ENCODE data around the gene RBBP5. TPM values are rescaled to one million over a fixed set of nuclear protein-coding genes. Genes with fewer than 3 reads are reported as not detected.

The RBBP5 gene
- polyA plus RNA-seq, 1 donor from 2014 or later: 24.2 TPM

- Histone ChIP-seq H3K9ac (ENCODE audit: low read length) (no peak overlapping the region), H3K9me3 (ENCODE audit: low read length) (no peaks in the 10 kb centered on the region), H3K27ac (ENCODE audit: low read length) (no peak overlapping the region)
Measured at GRCh38 chr1:205044741-205045140, 77.0 kb downstream of the RBBP5 start.

DNA sequence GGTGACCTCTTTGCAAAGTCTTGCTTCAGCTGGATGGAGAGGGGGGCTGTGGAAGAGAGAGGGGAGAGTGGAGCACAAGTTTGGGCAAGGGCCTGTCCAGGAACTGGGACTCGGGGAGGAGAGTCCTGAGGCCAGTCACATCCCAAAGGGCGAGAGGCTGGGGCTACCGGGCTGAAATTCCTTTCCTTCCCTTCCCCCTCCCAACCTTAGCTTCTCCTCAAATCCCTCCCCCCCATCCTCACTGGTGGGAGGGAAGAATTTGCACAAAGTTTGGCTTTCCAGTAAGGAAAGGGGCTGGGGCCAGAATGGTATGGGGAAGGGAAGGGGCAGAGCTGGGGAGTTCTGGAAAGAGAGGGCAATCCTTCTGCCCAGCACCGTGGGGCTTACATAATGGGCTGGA is 77.9 kb downstream of the RBBP5 start:
- Histone ChIP-seq H3K9ac (ENCODE audit: low read length) (peak overlapping the region; percentile 53), H3K9me3 (ENCODE audit: low read length) (no peaks in the 10 kb centered on the region), H2AFZ (ENCODE audit: low read depth, low read length) (no peak overlapping the region), H3K79me2 (replicated peaks; ENCODE audit: insufficient read depth, low read length) (no peaks in the 10 kb centered on the region), H4K20me1 (ENCODE audit: insufficient read depth) (no peaks in the 10 kb centered on the region), H3K27me3 (ENCODE audit: insufficient read depth, low read depth, low read length) (peaks cover 10% of the 10 kb centered on the region), H3K9me2 (ENCODE audit: insufficient read depth, low read length) (no peaks in the 10 kb centered on the region), H3K27ac (ENCODE audit: low read length) (no peak overlapping the region), H3F3A (ENCODE audit: insufficient read depth, low read length, poor library complexity, severe bottlenecking) (no peaks in the 10 kb centered on the region), H3K36me3 (ENCODE audit: insufficient read depth, low read length) (no peaks in the 10 kb centered on the region), H3K4me2 (ENCODE audit: low read length) (peak overlapping the region; percentile 19), H3K4me3 (ENCODE audit: low read length) (peak overlapping the region; percentile 61)
- TF ChIP-seq, protein P1, sequence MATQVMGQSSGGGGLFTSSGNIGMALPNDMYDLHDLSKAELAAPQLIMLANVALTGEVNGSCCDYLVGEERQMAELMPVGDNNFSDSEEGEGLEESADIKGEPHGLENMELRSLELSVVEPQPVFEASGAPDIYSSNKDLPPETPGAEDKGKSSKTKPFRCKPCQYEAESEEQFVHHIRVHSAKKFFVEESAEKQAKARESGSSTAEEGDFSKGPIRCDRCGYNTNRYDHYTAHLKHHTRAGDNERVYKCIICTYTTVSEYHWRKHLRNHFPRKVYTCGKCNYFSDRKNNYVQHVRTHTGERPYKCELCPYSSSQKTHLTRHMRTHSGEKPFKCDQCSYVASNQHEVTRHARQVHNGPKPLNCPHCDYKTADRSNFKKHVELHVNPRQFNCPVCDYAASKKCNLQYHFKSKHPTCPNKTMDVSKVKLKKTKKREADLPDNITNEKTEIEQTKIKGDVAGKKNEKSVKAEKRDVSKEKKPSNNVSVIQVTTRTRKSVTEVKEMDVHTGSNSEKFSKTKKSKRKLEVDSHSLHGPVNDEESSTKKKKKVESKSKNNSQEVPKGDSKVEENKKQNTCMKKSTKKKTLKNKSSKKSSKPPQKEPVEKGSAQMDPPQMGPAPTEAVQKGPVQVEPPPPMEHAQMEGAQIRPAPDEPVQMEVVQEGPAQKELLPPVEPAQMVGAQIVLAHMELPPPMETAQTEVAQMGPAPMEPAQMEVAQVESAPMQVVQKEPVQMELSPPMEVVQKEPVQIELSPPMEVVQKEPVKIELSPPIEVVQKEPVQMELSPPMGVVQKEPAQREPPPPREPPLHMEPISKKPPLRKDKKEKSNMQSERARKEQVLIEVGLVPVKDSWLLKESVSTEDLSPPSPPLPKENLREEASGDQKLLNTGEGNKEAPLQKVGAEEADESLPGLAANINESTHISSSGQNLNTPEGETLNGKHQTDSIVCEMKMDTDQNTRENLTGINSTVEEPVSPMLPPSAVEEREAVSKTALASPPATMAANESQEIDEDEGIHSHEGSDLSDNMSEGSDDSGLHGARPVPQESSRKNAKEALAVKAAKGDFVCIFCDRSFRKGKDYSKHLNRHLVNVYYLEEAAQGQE (IDR thresholded peaks at IDR 0.05; ENCODE audit: borderline replicate concordance): no peak
- TF ChIP-seq MXI1 (conservative IDR thresholded peaks at IDR 0.05; ENCODE audit: poor library complexity, severe bottlenecking) (no peak), TAF1 (IDR thresholded peaks at IDR 0.05; ENCODE audit: low read depth) (no peak), POLR2AphosphoS5 (IDR thresholded peaks at IDR 0.05) (no peak), SMC3 (conservative IDR thresholded peaks at IDR 0.05; ENCODE audit: poor library complexity) (no peak), RAD21 (conservative IDR thresholded peaks at IDR 0.05) (no peak), EP300 (conservative IDR thresholded peaks at IDR 0.05; ENCODE audit: poor library complexity, severe bottlenecking) (no peak), EZH2 (IDR thresholded peaks at IDR 0.05; ENCODE audit: borderline replicate concordance, insufficient read depth, low read length, poor library complexity, severe bottlenecking) (no peak)
- TF ChIP-seq, protein P2, sequence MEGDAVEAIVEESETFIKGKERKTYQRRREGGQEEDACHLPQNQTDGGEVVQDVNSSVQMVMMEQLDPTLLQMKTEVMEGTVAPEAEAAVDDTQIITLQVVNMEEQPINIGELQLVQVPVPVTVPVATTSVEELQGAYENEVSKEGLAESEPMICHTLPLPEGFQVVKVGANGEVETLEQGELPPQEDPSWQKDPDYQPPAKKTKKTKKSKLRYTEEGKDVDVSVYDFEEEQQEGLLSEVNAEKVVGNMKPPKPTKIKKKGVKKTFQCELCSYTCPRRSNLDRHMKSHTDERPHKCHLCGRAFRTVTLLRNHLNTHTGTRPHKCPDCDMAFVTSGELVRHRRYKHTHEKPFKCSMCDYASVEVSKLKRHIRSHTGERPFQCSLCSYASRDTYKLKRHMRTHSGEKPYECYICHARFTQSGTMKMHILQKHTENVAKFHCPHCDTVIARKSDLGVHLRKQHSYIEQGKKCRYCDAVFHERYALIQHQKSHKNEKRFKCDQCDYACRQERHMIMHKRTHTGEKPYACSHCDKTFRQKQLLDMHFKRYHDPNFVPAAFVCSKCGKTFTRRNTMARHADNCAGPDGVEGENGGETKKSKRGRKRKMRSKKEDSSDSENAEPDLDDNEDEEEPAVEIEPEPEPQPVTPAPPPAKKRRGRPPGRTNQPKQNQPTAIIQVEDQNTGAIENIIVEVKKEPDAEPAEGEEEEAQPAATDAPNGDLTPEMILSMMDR (IDR thresholded peaks at IDR 0.05; ENCODE audit: poor library complexity, severe bottlenecking): no peak

More at GRCh38 chr1:205044741-205045140, 77.0 kb downstream of the RBBP5 start:
- no peaks in the 10 kb centered on the region for H3K79me2 ChIP-seq (replicated peaks; ENCODE audit: insufficient read depth, low read length)
- no peaks in the 10 kb centered on the region for H3K36me3 ChIP-seq (ENCODE audit: insufficient read depth, low read length)
- peaks cover 10% of the 10 kb centered on the region for H3K27me3 ChIP-seq (ENCODE audit: insufficient read depth, low read depth, low read length)
- TF ChIP-seq POLR2AphosphoS5 (IDR thresholded peaks at IDR 0.05): no peak
- no peak for TF ChIP-seq EP300 (conservative IDR thresholded peaks at IDR 0.05; ENCODE audit: poor library complexity, severe bottlenecking)
- no peak for TF ChIP-seq RAD21 (conservative IDR thresholded peaks at IDR 0.05)
- no peak for TF ChIP-seq SMC3 (conservative IDR thresholded peaks at IDR 0.05; ENCODE audit: poor library complexity)
- TF ChIP-seq MXI1 (conservative IDR thresholded peaks at IDR 0.05; ENCODE audit: poor library complexity, severe bottlenecking): no peak
- no peak for TF ChIP-seq TAF1 (IDR thresholded peaks at IDR 0.05; ENCODE audit: low read depth)
- TF ChIP-seq, protein P1 (IDR thresholded peaks at IDR 0.05; ENCODE audit: borderline replicate concordance): no peak
- TF ChIP-seq EZH2 (IDR thresholded peaks at IDR 0.05; ENCODE audit: borderline replicate concordance, insufficient read depth, low read length, poor library complexity, severe bottlenecking): no peak
- TF ChIP-seq, protein P2 (IDR thresholded peaks at IDR 0.05; ENCODE audit: poor library complexity, severe bottlenecking): no peak
- H3K4me3 ChIP-seq (ENCODE audit: low read length): no peak overlapping the region
- H2AFZ ChIP-seq (ENCODE audit: low read depth, low read length): no peak overlapping the region
- no peaks in the 10 kb centered on the region for H4K20me1 ChIP-seq (ENCODE audit: insufficient read depth)
- H3F3A ChIP-seq (ENCODE audit: insufficient read depth, low read length, poor library complexity, severe bottlenecking): no peaks in the 10 kb centered on the region
- H3K4me2 ChIP-seq (ENCODE audit: low read length): no peak overlapping the region
- H3K9me2 ChIP-seq (ENCODE audit: insufficient read depth, low read length): no peaks in the 10 kb centered on the region

All from neural cell (in vitro differentiated cells).